ENCODE data around the gene RAD54L. TPM values are rescaled to one million over a fixed set of nuclear protein-coding genes. Genes with fewer than 3 reads are reported as not detected.

The RAD54L gene
- total RNA-seq, 6 experiments from 2014 or later: 3.8 to 10.9 (median 8.3) TPM

Other genes starting within 250 kb of the RAD54L start
- 1 to 10 TPM; 5.4 to 8.9 (median 6.0) TPM for gene PIK3R3, start 115.1 kb upstream of the RAD54L start, total RNA-seq (2021; fragmentation: NEBNext Ultra II Directional; extraction: Animal tissue kit (Norgen Biotek cat#: 25700))
- 1 to 10 TPM in 3 of 6 experiments, under 1 TPM in 3; 0.80 to 1.9 (median 1.1) TPM for gene TSPAN1, start 72.7 kb upstream of the RAD54L start, total RNA-seq (2021; fragmentation: NEBNext Ultra II Directional; extraction: Animal tissue kit (Norgen Biotek cat#: 25700))
- not detected for gene P3R3URF, start 71.3 kb upstream of the RAD54L start, total RNA-seq (2021; fragmentation: NEBNext Ultra II Directional; extraction: Animal tissue kit (Norgen Biotek cat#: 25700))
- gene POMGNT1, start 49.3 kb upstream of the RAD54L start, total RNA-seq (2021; fragmentation: NEBNext Ultra II Directional; extraction: Animal tissue kit (Norgen Biotek cat#: 25700)): 100 to 1,000 TPM; 103 to 125 (median 119) TPM
- 1 to 10 TPM; 2.2 to 4.7 (median 3.9) TPM for gene LURAP1, start 44.4 kb upstream of the RAD54L start, total RNA-seq (2021; fragmentation: NEBNext Ultra II Directional; extraction: Animal tissue kit (Norgen Biotek cat#: 25700))
- 100 to 1,000 TPM in 4 of 6 experiments, 10 to 100 TPM in 2; 93.9 to 118 (median 104) TPM for gene LRRC41, start 55.9 kb downstream of the RAD54L start, total RNA-seq (2021; fragmentation: NEBNext Ultra II Directional; extraction: Animal tissue kit (Norgen Biotek cat#: 25700))
- 100 to 1,000 TPM; 211 to 274 (median 260) TPM for gene UQCRH, start 55.9 kb downstream of the RAD54L start, total RNA-seq (2021; fragmentation: NEBNext Ultra II Directional; extraction: Animal tissue kit (Norgen Biotek cat#: 25700))
- gene NSUN4, start 93.0 kb downstream of the RAD54L start, total RNA-seq (2021; fragmentation: NEBNext Ultra II Directional; extraction: Animal tissue kit (Norgen Biotek cat#: 25700)): 10 to 100 TPM; 14.8 to 17.2 (median 16.7) TPM
- gene FAAH, start 146.6 kb downstream of the RAD54L start, total RNA-seq (2021; fragmentation: NEBNext Ultra II Directional; extraction: Animal tissue kit (Norgen Biotek cat#: 25700)): under 1 TPM; 0.17 to 0.75 (median 0.21) TPM
- not detected for gene DMBX1, start 242.1 kb downstream of the RAD54L start, total RNA-seq (2021; fragmentation: NEBNext Ultra II Directional; extraction: Animal tissue kit (Norgen Biotek cat#: 25700))